Globus pallidus (tissue), 1 donor: ENCODE data around the gene SLC2A14.
"Not testable (repeated sequence)": the region's sequence is repeated elsewhere in the genome, so short reads cannot be mapped to it uniquely, and the experiment has no call there.

Source experiments
- DNase-seq: peaks from one replicate; pipeline ENCODE4 v3.0.0-alpha.2; 2015; ENCODE audit warnings: low spot score

SLC2A14 gene

GRCh38 chr12:7833831-7834230 lies 38.9 kb downstream of the SLC2A14 start:
- DNase-seq: no peak

GRCh38 chr12:7833201-7833600 lies 39.5 kb downstream of the SLC2A14 start:
- not testable (repeated sequence) for DNase-seq

GRCh38 chr12:7832059-7832696 lies 40.5 kb downstream of the SLC2A14 start:
- DNase-seq: no peak

GRCh38 chr12:7829737-7830136 lies 43.0 kb downstream of the SLC2A14 start:
- not testable (repeated sequence) for DNase-seq

- DNase-seq: not testable (repeated sequence)
Observed at GRCh38 chr12:7825754-7826153, 47.0 kb downstream of the SLC2A14 start.

GRCh38 chr12:7806863-7807487 lies 65.7 kb downstream of the SLC2A14 start:
- peak; percentile 42 for DNase-seq

- DNase-seq: not testable (repeated sequence)
Observed at GRCh38 chr12:7806319-7806718, 66.4 kb downstream of the SLC2A14 start.

- DNase-seq: no peak
Observed at GRCh38 chr12:7801460-7801859, 71.3 kb downstream of the SLC2A14 start.

GRCh38 chr12:7798750-7799308 lies 73.9 kb downstream of the SLC2A14 start:
- not testable (repeated sequence) for DNase-seq

- DNase-seq: no peak
Observed at GRCh38 chr12:7797698-7798398, 74.9 kb downstream of the SLC2A14 start.

- DNase-seq: not testable (repeated sequence)
Observed at GRCh38 chr12:7797269-7797668, 75.4 kb downstream of the SLC2A14 start.

GRCh38 chr12:7793211-7793610 lies 79.5 kb downstream of the SLC2A14 start:
- DNase-seq: no peak

- DNase-seq: not testable (repeated sequence)
Observed at GRCh38 chr12:7788884-7789528, 83.7 kb downstream of the SLC2A14 start, which contains the start of gene NANOG. Gene NANOG, plus strand, starts transcription at chr12:7789402. Its CDS starts 213 bp downstream, at chr12:7789615.

GRCh38 chr12:7788294-7788660 lies 84.4 kb downstream of the SLC2A14 start:
- DNase-seq: no peak

GRCh38 chr12:7787574-7788293 lies 85.0 kb downstream of the SLC2A14 start:
- no peak for DNase-seq

GRCh38 chr12:7784701-7785100 lies 88.0 kb downstream of the SLC2A14 start:
- no peak for DNase-seq

GRCh38 chr12:7783433-7783832 lies 89.3 kb downstream of the SLC2A14 start:
- DNase-seq: not testable (repeated sequence)

GRCh38 chr12:7782055-7782454 lies 90.7 kb downstream of the SLC2A14 start:
- DNase-seq: no peak

GRCh38 chr12:7781274-7781673 lies 91.4 kb downstream of the SLC2A14 start:
- no peak for DNase-seq

- DNase-seq: no peak
Observed at GRCh38 chr12:7769999-7770398, 102.7 kb downstream of the SLC2A14 start.
